Esophagus muscularis mucosa (tissue), 3 donors: Measurements from ENCODE around the gene MOB3B.

Experiments used
- POLR2A ChIP-seq: fragments of 450-650 bp; IDR thresholded peaks from one replicate; pipeline ENCODE4 v1.6.1; 2017; ENCODE audit warnings: antibody characterized with exemption, moderate library complexity, mild to moderate bottlenecking, low read depth
- POLR2AphosphoS5 ChIP-seq, 2 donors: sonication (generic); formaldehyde crosslinking; IDR thresholded peaks; one replicate each; pipeline ENCODE4 v1.6.1; 2017; ENCODE audit warnings: antibody characterized with exemption in 2 of 2
- TF ChIP-seq, protein P1 (sequence below), 3 experiments: fragments of 200-600 bp in 2 of 3; fragments of 450-650 bp in 1 of 3; sonication (generic) in 2 of 3; IDR thresholded peaks; one replicate each; pipeline ENCODE4 v1.5.1; 2017 to 2019; ENCODE audit warnings: antibody characterized with exemption in 3 of 3, mild to moderate bottlenecking in 2 of 3, moderate library complexity in 1 of 3

DNA sequence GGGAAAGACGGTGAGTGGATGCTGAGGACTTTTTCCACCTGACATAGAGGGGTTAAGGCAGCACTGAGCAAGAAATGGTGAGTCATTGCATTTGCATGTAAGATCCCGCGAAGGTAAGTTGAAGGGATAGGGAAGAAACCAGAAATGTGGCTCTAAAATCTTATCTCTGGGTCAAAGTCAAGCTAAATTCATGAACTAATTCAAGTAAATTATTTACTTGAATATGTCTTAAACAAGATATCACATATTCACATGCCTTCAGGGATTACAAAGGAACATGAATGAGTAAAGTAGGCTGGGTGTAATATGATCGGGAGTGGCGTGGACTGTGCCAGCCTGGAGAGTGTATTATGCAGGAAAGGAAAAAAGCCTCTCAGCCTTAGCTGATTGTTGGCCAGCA lies 158.2 kb downstream of the MOB3B start:
- TF ChIP-seq, protein P1, sequence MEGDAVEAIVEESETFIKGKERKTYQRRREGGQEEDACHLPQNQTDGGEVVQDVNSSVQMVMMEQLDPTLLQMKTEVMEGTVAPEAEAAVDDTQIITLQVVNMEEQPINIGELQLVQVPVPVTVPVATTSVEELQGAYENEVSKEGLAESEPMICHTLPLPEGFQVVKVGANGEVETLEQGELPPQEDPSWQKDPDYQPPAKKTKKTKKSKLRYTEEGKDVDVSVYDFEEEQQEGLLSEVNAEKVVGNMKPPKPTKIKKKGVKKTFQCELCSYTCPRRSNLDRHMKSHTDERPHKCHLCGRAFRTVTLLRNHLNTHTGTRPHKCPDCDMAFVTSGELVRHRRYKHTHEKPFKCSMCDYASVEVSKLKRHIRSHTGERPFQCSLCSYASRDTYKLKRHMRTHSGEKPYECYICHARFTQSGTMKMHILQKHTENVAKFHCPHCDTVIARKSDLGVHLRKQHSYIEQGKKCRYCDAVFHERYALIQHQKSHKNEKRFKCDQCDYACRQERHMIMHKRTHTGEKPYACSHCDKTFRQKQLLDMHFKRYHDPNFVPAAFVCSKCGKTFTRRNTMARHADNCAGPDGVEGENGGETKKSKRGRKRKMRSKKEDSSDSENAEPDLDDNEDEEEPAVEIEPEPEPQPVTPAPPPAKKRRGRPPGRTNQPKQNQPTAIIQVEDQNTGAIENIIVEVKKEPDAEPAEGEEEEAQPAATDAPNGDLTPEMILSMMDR (IDR thresholded peaks at IDR 0.05): no peak
- TF ChIP-seq POLR2A: no peak
- TF ChIP-seq POLR2AphosphoS5 (IDR thresholded peaks at IDR 0.05): no peak
